ENCODE results near the gene FAM20C. TPM values are rescaled to one million over a fixed set of nuclear protein-coding genes. Genes with fewer than 3 reads are reported as not detected.

Gene FAM20C
- total and polyA plus RNA-seq, 4 donors, result 17.3 to 86.9 (median 45.9) TPM

DNA sequence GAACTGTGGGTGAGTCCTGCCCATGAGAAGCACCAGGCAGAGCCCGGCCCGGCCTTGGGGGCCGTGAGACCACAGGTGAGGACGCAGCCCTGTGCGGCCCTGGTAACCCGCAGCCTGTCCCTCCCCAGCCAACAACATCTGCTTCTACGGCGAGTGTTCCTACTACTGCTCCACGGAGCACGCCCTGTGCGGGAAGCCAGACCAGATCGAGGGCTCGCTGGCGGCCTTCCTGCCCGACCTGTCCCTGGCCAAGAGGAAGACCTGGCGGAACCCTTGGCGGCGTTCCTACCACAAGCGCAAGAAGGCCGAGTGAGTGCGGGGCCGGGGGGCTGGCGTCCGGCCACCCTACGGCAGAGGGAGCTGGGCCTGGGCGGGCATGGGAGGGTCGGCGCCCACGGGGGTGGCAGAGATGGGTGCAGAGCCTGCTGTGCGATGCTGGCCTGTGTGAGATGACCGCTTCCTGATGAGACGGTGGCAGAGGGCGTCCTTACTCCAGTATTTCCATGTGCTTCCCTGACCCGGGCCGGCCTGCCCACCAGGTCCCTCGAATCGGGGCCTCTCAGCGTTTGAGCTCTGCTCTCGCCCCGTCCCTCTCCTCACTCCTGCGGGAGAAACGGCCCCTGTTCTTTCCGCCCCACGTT is 63.5 kb downstream of the FAM20C start:
- Histone ChIP-seq H3K9ac (ENCODE audit: insufficient read depth in 1 of 2, low read length in 2 of 2) (no peak overlapping the region), H3K4me1 (ENCODE audit: control insufficient read depth in 5 of 5, insufficient read depth in 5 of 5, low read length in 5 of 5) (no peaks in the 10 kb centered on the region), H3K4me3 (no peak overlapping the region), H3K36me3 (ENCODE audit: control insufficient read depth in 4 of 4, insufficient read depth in 4 of 4, low read length in 4 of 4) (peaks cover 4 to 63% (median 19%) of the 10 kb centered on the region in 4 donors), H3K27ac (ENCODE audit: low read depth in 1 of 2, low read length in 1 of 2) (no peak overlapping the region), H3K27me3 (ENCODE audit: control insufficient read depth in 3 of 3, insufficient read depth in 3 of 3, low read length in 2 of 3) (no peaks in the 10 kb centered on the region), H3K9me3 (ENCODE audit: control insufficient read depth in 4 of 4, insufficient read depth in 3 of 4, low read length in 3 of 4) (peaks cover 0 to 6% (median 0%) of the 10 kb centered on the region in 4 donors)
- TF ChIP-seq, protein P1, sequence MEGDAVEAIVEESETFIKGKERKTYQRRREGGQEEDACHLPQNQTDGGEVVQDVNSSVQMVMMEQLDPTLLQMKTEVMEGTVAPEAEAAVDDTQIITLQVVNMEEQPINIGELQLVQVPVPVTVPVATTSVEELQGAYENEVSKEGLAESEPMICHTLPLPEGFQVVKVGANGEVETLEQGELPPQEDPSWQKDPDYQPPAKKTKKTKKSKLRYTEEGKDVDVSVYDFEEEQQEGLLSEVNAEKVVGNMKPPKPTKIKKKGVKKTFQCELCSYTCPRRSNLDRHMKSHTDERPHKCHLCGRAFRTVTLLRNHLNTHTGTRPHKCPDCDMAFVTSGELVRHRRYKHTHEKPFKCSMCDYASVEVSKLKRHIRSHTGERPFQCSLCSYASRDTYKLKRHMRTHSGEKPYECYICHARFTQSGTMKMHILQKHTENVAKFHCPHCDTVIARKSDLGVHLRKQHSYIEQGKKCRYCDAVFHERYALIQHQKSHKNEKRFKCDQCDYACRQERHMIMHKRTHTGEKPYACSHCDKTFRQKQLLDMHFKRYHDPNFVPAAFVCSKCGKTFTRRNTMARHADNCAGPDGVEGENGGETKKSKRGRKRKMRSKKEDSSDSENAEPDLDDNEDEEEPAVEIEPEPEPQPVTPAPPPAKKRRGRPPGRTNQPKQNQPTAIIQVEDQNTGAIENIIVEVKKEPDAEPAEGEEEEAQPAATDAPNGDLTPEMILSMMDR (IDR thresholded peaks at IDR 0.05; ENCODE audit: control extremely low read depth, extremely low read depth), result no peak
- WGBS, 2 donors, result 93 to 97% methylated on average over 43 to 44 of the region's 44 CpGs
- DNase-seq (no peak), ATAC-seq (ENCODE audit: insufficient read depth, low FRiP score) (no peak)

DNA sequence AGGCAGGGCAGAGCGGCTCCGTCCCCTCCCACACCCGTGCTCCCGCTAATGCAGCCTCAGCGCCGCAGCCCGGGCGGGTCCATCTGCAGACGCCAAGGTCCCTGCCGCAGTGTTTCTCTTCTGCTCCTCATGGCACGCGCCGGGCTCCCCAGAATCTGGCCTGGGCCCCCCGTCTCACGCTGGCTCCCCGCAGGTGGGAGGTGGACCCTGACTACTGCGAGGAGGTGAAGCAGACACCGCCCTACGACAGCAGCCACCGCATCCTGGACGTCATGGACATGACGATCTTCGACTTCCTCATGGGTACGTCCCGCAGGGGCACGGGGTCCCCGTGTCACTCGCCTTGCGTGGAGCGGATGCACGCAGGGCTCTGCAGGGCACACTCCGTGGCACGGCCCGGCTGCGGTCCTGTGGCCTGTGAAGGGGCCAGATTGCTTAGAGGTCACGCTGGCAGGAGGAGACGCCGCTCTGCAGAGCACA is 64.1 kb downstream of the FAM20C start:
- WGBS, 2 donors, result 95 to 98% methylated on average over 34 to 38 of the region's 38 CpGs
- Histone ChIP-seq H3K27me3 (ENCODE audit: control insufficient read depth in 3 of 3, insufficient read depth in 3 of 3, low read length in 2 of 3) (no peaks in the 10 kb centered on the region), H3K36me3 (ENCODE audit: control insufficient read depth in 4 of 4, insufficient read depth in 4 of 4, low read length in 4 of 4) (peaks cover 4 to 64% (median 23%) of the 10 kb centered on the region in 4 donors), H3K9ac (ENCODE audit: insufficient read depth in 1 of 2, low read length in 2 of 2) (no peak overlapping the region), H3K27ac (ENCODE audit: low read depth in 1 of 2, low read length in 1 of 2) (no peak overlapping the region), H3K4me1 (ENCODE audit: control insufficient read depth in 5 of 5, insufficient read depth in 5 of 5, low read length in 5 of 5) (no peaks in the 10 kb centered on the region), H3K9me3 (ENCODE audit: control insufficient read depth in 4 of 4, insufficient read depth in 3 of 4, low read length in 3 of 4) (peaks cover 0 to 6% (median 0%) of the 10 kb centered on the region in 4 donors), H3K4me3 (no peak overlapping the region)
- TF ChIP-seq, protein P1 (IDR thresholded peaks at IDR 0.05; ENCODE audit: control extremely low read depth, extremely low read depth), result no peak
- ATAC-seq (ENCODE audit: insufficient read depth, low FRiP score), result no peak
- DNase-seq, result no peak

DNA sequence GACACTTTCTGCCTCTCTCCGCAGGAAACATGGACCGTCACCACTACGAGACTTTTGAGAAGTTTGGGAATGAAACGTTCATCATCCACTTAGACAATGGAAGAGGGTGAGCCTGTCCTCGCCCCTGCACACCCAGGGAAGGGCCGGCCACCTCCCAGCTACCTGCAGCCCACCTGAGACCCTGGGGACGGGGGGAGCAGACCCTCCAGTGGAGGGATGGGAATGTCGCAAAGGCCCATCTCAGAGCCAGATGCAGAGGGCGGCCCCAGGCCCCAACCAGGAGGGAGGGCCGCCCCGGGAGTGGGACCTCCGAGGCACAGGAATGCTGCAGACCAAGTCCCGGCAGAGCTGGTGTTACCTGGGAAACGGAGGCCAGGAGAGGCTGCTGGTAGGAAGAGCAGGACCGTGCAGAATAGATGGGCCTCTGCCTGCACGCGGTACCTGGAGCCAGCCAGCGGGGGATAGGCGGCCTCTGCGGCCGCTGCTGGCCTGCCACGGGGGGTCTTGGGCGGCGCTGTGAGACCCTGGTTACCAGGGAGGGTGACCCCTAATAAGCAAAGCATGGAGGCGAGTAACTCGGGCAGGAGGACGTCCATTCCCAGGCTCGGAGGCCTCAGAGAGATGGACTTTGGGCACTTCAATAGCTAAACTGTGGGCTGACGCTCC is 64.7 kb downstream of the FAM20C start:
- 94 to 96% methylated on average over 29 of the region's 29 CpGs for WGBS, 2 donors
- Histone ChIP-seq H3K9ac (ENCODE audit: insufficient read depth in 1 of 2, low read length in 2 of 2) (no peak overlapping the region), H3K4me3 (no peak overlapping the region), H3K27ac (ENCODE audit: low read depth in 1 of 2, low read length in 1 of 2) (no peak overlapping the region), H3K4me1 (ENCODE audit: control insufficient read depth in 5 of 5, insufficient read depth in 5 of 5, low read length in 5 of 5) (no peaks in the 10 kb centered on the region), H3K27me3 (ENCODE audit: control insufficient read depth in 3 of 3, insufficient read depth in 3 of 3, low read length in 2 of 3) (no peaks in the 10 kb centered on the region), H3K9me3 (ENCODE audit: control insufficient read depth in 4 of 4, insufficient read depth in 3 of 4, low read length in 3 of 4) (peaks cover 0 to 8% (median 0%) of the 10 kb centered on the region in 4 donors), H3K36me3 (ENCODE audit: control insufficient read depth in 4 of 4, insufficient read depth in 4 of 4, low read length in 4 of 4) (peaks cover 4 to 60% (median 25%) of the 10 kb centered on the region in 4 donors)
- no peak for DNase-seq
- ATAC-seq (ENCODE audit: insufficient read depth, low FRiP score), result no peak
- TF ChIP-seq, protein P1 (IDR thresholded peaks at IDR 0.05; ENCODE audit: control extremely low read depth, extremely low read depth), result no peak
